IMR-90 (cell line): ENCODE measurements around the gene NOG. TPM values are rescaled to one million over a fixed set of nuclear protein-coding genes. Genes with fewer than 3 reads are reported as not detected.

Experiments used
- BHLHE40 ChIP-seq: fragments of 150-350 bp; IDR thresholded peaks from 2 replicates; pipeline ENCODE4 v1.6.1; 2016; ENCODE audit warnings: mild to moderate bottlenecking, low read depth, low read length
- MAZ ChIP-seq: IDR thresholded peaks from 2 replicates; pipeline ENCODE4 v1.6.1; 2012; ENCODE audit warnings: low read depth, mild to moderate bottlenecking, low read length, improper control_type of control experiment, moderate library complexity, borderline replicate concordance
- RFX5 ChIP-seq: IDR thresholded peaks from 2 replicates; pipeline ENCODE4 v1.8.0; 2012; ENCODE audit warnings: low read depth, mild to moderate bottlenecking, low read length, moderate library complexity
- polyA plus RNA-seq, 3 experiments: library from polyadenylated mRNA; depleted of rRNA; stranded (reverse); fragments of >200 nt; gene quantifications; 2 replicates each; pipeline ENCODE4 v1.2.3, GENCODE V29; 2012; ENCODE audit warnings: low replicate concordance in 1 of 3
- total RNA-seq: library from RNA; depleted of rRNA; stranded (reverse); fragments of >200 nt; gene quantifications from 2 replicates; pipeline ENCODE4 v1.2.3, GENCODE V29; 2012
- TF ChIP-seq, protein P1 (sequence below): conservative IDR thresholded peaks from 2 replicates; pipeline ENCODE4 v1.5.1; 2012; ENCODE audit warnings: mild to moderate bottlenecking, low read depth, low read length, improper control_type of control experiment

Gene NOG
- total and polyA plus RNA-seq, 2 of the 4 experiments (the other 2 are of a cell fraction) = 11.7 to 13.1 TPM

DNA sequence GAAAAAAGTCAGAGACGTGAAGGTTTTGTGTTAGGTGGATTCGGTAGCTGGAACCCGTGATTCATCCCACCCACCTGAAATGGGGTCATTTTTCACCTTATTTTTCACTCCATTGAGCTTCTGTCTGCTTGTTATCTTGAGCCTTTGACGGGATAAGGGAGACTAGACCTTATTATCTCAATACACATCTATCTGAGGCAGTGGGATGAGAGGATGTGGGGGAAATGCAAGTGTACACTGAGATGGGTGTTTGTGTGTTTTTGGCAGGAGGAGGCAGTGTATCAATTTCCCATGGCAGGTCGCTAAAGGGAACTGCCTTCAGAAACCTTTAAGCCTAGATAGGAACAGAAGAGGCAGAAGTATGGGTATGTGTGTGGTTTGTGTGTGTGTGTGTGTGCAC lies 6.2 kb upstream of the NOG start (continued):
- TF ChIP-seq, protein P1, sequence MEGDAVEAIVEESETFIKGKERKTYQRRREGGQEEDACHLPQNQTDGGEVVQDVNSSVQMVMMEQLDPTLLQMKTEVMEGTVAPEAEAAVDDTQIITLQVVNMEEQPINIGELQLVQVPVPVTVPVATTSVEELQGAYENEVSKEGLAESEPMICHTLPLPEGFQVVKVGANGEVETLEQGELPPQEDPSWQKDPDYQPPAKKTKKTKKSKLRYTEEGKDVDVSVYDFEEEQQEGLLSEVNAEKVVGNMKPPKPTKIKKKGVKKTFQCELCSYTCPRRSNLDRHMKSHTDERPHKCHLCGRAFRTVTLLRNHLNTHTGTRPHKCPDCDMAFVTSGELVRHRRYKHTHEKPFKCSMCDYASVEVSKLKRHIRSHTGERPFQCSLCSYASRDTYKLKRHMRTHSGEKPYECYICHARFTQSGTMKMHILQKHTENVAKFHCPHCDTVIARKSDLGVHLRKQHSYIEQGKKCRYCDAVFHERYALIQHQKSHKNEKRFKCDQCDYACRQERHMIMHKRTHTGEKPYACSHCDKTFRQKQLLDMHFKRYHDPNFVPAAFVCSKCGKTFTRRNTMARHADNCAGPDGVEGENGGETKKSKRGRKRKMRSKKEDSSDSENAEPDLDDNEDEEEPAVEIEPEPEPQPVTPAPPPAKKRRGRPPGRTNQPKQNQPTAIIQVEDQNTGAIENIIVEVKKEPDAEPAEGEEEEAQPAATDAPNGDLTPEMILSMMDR = no peak
- TF ChIP-seq RFX5 (no peak), MAZ (no peak), BHLHE40 (no peak)
